Mesendoderm (in vitro differentiated cells): ENCODE measurements around the gene IPO9.

Experiments used
- DNase-seq: peaks from one replicate; pipeline ENCODE4 v3.0.0; 2013
- H2AK5ac ChIP-seq: 2 replicates; pipeline ENCODE4 v1.6.1; 2013; ENCODE audit warnings: low read length, inconsistent platforms
- H2BK120ac ChIP-seq: 2 replicates; pipeline ENCODE4 v1.6.1; 2013; ENCODE audit warnings: low read depth, mild to moderate bottlenecking, low read length, moderate library complexity, mixed read lengths
- H2BK15ac ChIP-seq: replicated peaks from 2 replicates; pipeline ENCODE4 v1.6.1; 2013; ENCODE audit warnings: low read depth, mild to moderate bottlenecking, moderate library complexity
- H2BK5ac ChIP-seq: 2 replicates; pipeline ENCODE4 v1.6.1; 2013; ENCODE audit warnings: low read length, inconsistent platforms
- H3K18ac ChIP-seq: 2 replicates; pipeline ENCODE4 v1.6.1; 2013; ENCODE audit warnings: mild to moderate bottlenecking, low read length, mixed read lengths
- H3K23ac ChIP-seq: one replicate; pipeline ENCODE4 v1.6.1; 2013; ENCODE audit warnings: low read length
- H3K27ac ChIP-seq: 2 replicates; pipeline ENCODE4 v1.5.1; 2013; ENCODE audit warnings: low read depth, mild to moderate bottlenecking, inconsistent platforms, low read length, moderate library complexity
- H3K27me3 ChIP-seq: 2 replicates; pipeline ENCODE4 v1.6.1; 2013; ENCODE audit warnings: low read length, control low read depth, mild to moderate bottlenecking, inconsistent platforms; ENCODE audit not compliant: insufficient read depth, poor library complexity
- H3K36me3 ChIP-seq: 2 replicates; pipeline ENCODE4 v1.6.1; 2013; ENCODE audit warnings: low read length, inconsistent platforms; ENCODE audit not compliant: control insufficient read depth, insufficient read depth
- H3K4ac ChIP-seq: one replicate; pipeline ENCODE4 v1.6.1; 2013; ENCODE audit warnings: low read depth, mild to moderate bottlenecking, low read length, moderate library complexity
- H3K4me1 ChIP-seq: 2 replicates; pipeline ENCODE4 v1.6.1; 2013; ENCODE audit warnings: low read depth, low read length, inconsistent platforms; ENCODE audit not compliant: control insufficient read depth
- H3K4me2 ChIP-seq: 2 replicates; pipeline ENCODE4 v1.6.1; 2013; ENCODE audit warnings: low read length
- H3K4me3 ChIP-seq: 2 replicates; pipeline ENCODE4 v1.5.1; 2013; ENCODE audit warnings: mild to moderate bottlenecking, low read length
- H3K56ac ChIP-seq: one replicate; pipeline ENCODE4 v1.6.1; 2013; ENCODE audit warnings: low read length
- H3K79me1 ChIP-seq: 2 replicates; pipeline ENCODE4 v1.6.1; 2013; ENCODE audit warnings: low read length, inconsistent platforms
- H3K79me2 ChIP-seq: 2 replicates; pipeline ENCODE4 v1.6.1; 2013; ENCODE audit warnings: mild to moderate bottlenecking, low read length; ENCODE audit not compliant: control insufficient read depth, insufficient read depth
- H3K9ac ChIP-seq: 2 replicates; pipeline ENCODE4 v1.6.1; 2013; ENCODE audit warnings: low read length, inconsistent platforms
- H4K5ac ChIP-seq: one replicate; pipeline ENCODE4 v1.6.1; 2013; ENCODE audit warnings: low read length
- H4K8ac ChIP-seq: one replicate; pipeline ENCODE4 v1.6.1; 2013; ENCODE audit warnings: low read depth, mild to moderate bottlenecking, control low read depth, low read length, moderate library complexity
- WGBS: extraction: QIAGEN DNeasy Blood & Tissue Kit; methylation state at CpG from one replicate; pipeline ENCODE4 v1.1.7; 2013; ENCODE audit warnings: low lambda C conversion rate, missing lambda C conversion rate; ENCODE audit not compliant: insufficient coverage; ENCODE audit errors: extremely low coverage; 5-methylcytosine and 5-hydroxymethylcytosine counted together

IPO9 gene

GRCh38 chr1:201842472-201843027, 13.6 kb downstream of the IPO9 start:
- DNase-seq: peak; percentile 15
- no CpG with 5 or more reads among the region's 2 CpGs for WGBS
- H3K23ac ChIP-seq: no peak overlapping the region

DNA sequence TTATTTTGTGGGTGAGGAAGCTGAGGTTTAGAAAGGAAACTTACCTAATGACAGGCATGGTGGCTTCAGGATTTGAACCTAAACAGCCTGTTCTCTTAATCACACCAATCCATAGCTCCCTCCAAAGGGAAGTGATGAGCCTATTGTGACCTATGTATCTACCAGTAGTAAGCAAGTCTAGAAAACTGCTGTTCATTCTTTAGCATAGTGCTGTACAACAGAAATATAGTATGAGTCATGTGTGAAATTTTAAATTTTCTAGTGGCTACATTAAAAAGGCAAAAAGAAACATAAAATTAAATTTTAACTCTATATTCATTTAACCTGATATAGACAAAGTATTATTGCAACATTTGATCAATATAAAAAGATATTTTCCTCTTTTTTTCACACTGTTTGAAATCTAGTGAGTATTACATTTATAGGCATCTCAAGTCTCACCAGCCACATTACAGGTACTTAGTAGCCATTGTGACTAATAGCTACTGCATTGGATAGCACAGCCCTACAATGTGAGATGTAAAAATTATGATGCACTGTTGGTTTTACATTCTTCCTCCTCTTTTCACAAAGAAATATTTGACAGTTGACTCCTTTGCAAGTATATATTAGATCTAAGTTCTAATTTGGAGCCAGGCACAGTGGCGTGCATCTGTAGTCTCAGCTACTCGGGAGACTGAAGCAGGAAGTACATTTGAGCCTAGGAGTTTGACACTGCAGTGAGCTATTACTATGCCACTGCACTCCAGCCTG, 16.6 kb downstream of the IPO9 start:
- H3K27me3 ChIP-seq: no peaks in the 10 kb centered on the region
- H3K4ac ChIP-seq: no peak overlapping the region
- H4K5ac ChIP-seq: no peak overlapping the region
- H2BK5ac ChIP-seq: no peak overlapping the region
- H4K8ac ChIP-seq: no peak overlapping the region
- WGBS: no CpG with 5 or more reads among the region's 2 CpGs
- H2BK15ac ChIP-seq: no peak overlapping the region
- no peak overlapping the region for H3K23ac ChIP-seq
- H3K4me2 ChIP-seq: no peak overlapping the region
- no peak overlapping the region for H3K56ac ChIP-seq
- peaks cover 13% of the 10 kb centered on the region for H3K4me1 ChIP-seq
- no peak overlapping the region for H2BK120ac ChIP-seq
- H3K4me3 ChIP-seq: no peak overlapping the region
- H3K9ac ChIP-seq: no peak overlapping the region
- no peaks in the 10 kb centered on the region for H3K36me3 ChIP-seq
- H2AK5ac ChIP-seq: no peak overlapping the region
- H3K79me2 ChIP-seq: peaks cover 51% of the 10 kb centered on the region
- peaks cover 10% of the 10 kb centered on the region for H3K79me1 ChIP-seq
- no peak overlapping the region for H3K27ac ChIP-seq
- no peak for DNase-seq
- no peak overlapping the region for H3K18ac ChIP-seq

More at GRCh38 chr1:201842472-201843027, 13.6 kb downstream of the IPO9 start:
- Histone ChIP-seq H3K9ac (no peak overlapping the region), H4K5ac (no peak overlapping the region), H3K4ac (no peak overlapping the region), H3K36me3 (no peaks in the 10 kb centered on the region), H3K27ac (no peak overlapping the region), H2BK5ac (no peak overlapping the region), H3K4me2 (no peak overlapping the region), H3K4me3 (no peak overlapping the region), H2BK15ac (no peak overlapping the region), H3K56ac (no peak overlapping the region), H3K18ac (no peak overlapping the region), H3K4me1 (peaks cover 13% of the 10 kb centered on the region), H3K79me1 (peaks cover 12% of the 10 kb centered on the region), H3K27me3 (no peaks in the 10 kb centered on the region), H4K8ac (no peak overlapping the region), H2AK5ac (no peak overlapping the region), H3K79me2 (peaks cover 69% of the 10 kb centered on the region), H2BK120ac (no peak overlapping the region)

- Histone ChIP-seq H3K27ac (no peak overlapping the region), H2AK5ac (no peak overlapping the region), H3K4me3 (no peak overlapping the region), H3K4me2 (no peak overlapping the region), H3K9ac (no peak overlapping the region), H3K79me1 (peaks cover 8% of the 10 kb centered on the region), H3K4ac (no peak overlapping the region), H3K27me3 (no peaks in the 10 kb centered on the region), H2BK5ac (no peak overlapping the region), H3K79me2 (peaks cover 41% of the 10 kb centered on the region), H4K8ac (no peak overlapping the region), H3K23ac (no peak overlapping the region), H3K4me1 (peaks cover 10% of the 10 kb centered on the region), H3K56ac (no peak overlapping the region), H2BK120ac (no peak overlapping the region), H2BK15ac (no peak overlapping the region), H4K5ac (no peak overlapping the region), H3K18ac (no peak overlapping the region), H3K36me3 (no peaks in the 10 kb centered on the region)
- no peak for DNase-seq
- WGBS: no CpG with 5 or more reads among the region's 1 CpG
Measured at GRCh38 chr1:201847150-201847549, 18.2 kb downstream of the IPO9 start.

- H3K4ac ChIP-seq: no peak overlapping the region
- no peak overlapping the region for H2AK5ac ChIP-seq
- H2BK5ac ChIP-seq: no peak overlapping the region
- no peak overlapping the region for H4K5ac ChIP-seq
- no peak overlapping the region for H3K27ac ChIP-seq
- WGBS: no CpG with 5 or more reads among the region's 6 CpGs
- no peaks in the 10 kb centered on the region for H3K27me3 ChIP-seq
- H4K8ac ChIP-seq: no peak overlapping the region
- H3K4me3 ChIP-seq: no peak overlapping the region
- H3K9ac ChIP-seq: no peak overlapping the region
- no peak for DNase-seq
- H2BK120ac ChIP-seq: no peak overlapping the region
- peaks cover 4% of the 10 kb centered on the region for H3K79me1 ChIP-seq
- no peak overlapping the region for H3K23ac ChIP-seq
- peaks cover 30% of the 10 kb centered on the region for H3K79me2 ChIP-seq
- H3K56ac ChIP-seq: no peak overlapping the region
- H3K4me1 ChIP-seq: no peaks in the 10 kb centered on the region
- H3K36me3 ChIP-seq: peaks cover 2% of the 10 kb centered on the region
- H3K4me2 ChIP-seq: no peak overlapping the region
- no peak overlapping the region for H3K18ac ChIP-seq
- no peak overlapping the region for H2BK15ac ChIP-seq
Measured at GRCh38 chr1:201848230-201848629, 19.3 kb downstream of the IPO9 start.

- H3K27ac ChIP-seq: no peak overlapping the region
- H3K4me1 ChIP-seq: no peaks in the 10 kb centered on the region
- peaks cover 21% of the 10 kb centered on the region for H3K79me2 ChIP-seq
- H2BK15ac ChIP-seq: no peak overlapping the region
- peaks cover 2% of the 10 kb centered on the region for H3K36me3 ChIP-seq
- H4K5ac ChIP-seq: no peak overlapping the region
- no peaks in the 10 kb centered on the region for H3K27me3 ChIP-seq
- no peak overlapping the region for H3K9ac ChIP-seq
- H2BK120ac ChIP-seq: no peak overlapping the region
- H3K4me3 ChIP-seq: no peak overlapping the region
- H3K56ac ChIP-seq: no peak overlapping the region
- no peak overlapping the region for H3K4me2 ChIP-seq
- no peak overlapping the region for H3K18ac ChIP-seq
- H2AK5ac ChIP-seq: no peak overlapping the region
- no peak for DNase-seq
- WGBS: no CpG with 5 or more reads among the region's 2 CpGs
- H3K23ac ChIP-seq: no peak overlapping the region
- H3K79me1 ChIP-seq: peaks cover 4% of the 10 kb centered on the region
- no peak overlapping the region for H2BK5ac ChIP-seq
- H3K4ac ChIP-seq: no peak overlapping the region
- no peak overlapping the region for H4K8ac ChIP-seq
Measured at GRCh38 chr1:201849372-201850052, 20.6 kb downstream of the IPO9 start.
